Lower leg skin (tissue), 3 donors: ENCODE results near the gene CAMK2A.

Source experiments
- POLR2A ChIP-seq, 2 donors: fragments of 450-650 bp; IDR thresholded peaks; one replicate each; pipeline ENCODE4 v1.6.1; 2016 to 2017; ENCODE audit warnings: antibody characterized with exemption in 2 of 2, mild to moderate bottlenecking in 1 of 2, moderate library complexity in 1 of 2
- TF ChIP-seq, protein P1 (sequence below), 3 donors: fragments of 450-650 bp; IDR thresholded peaks; one replicate each; pipeline ENCODE4 v1.5.1; 2016; ENCODE audit warnings: antibody characterized with exemption in 3 of 3, mild to moderate bottlenecking in 3 of 3, moderate library complexity in 2 of 3

DNA sequence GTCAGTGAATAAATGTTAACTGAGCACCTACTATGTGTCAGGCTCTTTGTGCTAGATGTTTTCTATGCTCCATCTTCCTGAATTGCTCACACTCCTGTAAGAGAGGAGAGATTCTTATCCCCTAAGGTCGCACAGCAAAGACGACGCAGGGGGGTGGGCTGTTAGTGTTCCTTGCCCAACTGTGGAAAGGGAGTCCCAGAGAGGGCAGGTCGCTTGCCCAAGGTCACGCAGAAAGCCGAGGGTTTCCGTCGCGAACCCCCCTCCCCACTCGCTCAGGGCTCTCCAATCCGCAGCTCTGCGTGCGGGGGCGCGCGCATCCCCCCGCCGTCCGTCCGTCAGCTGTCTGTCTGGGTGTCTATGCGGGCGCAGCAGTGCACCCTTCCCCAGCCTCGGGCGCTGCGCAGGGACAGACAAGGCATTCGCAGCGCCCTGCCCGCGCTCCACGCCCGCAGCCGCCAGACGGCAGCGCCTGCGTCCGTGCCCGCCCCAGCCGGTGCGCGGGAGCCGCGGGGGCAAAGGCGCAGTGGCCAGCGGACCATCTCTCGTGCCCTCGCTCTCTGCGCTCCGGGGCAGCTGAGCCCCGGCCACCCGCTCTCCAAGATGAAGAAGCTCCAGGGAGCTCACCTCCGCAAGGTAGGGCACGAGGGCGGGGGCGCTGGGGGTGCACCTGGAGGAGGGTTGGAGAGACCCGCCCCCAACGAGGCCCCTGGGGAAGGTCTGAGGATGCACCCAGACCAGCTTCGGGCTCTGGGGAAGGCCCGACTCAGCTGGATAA is 99.7 kb downstream of the CAMK2A start, which contains the start of gene SLC6A7:
- TF ChIP-seq, protein P1, sequence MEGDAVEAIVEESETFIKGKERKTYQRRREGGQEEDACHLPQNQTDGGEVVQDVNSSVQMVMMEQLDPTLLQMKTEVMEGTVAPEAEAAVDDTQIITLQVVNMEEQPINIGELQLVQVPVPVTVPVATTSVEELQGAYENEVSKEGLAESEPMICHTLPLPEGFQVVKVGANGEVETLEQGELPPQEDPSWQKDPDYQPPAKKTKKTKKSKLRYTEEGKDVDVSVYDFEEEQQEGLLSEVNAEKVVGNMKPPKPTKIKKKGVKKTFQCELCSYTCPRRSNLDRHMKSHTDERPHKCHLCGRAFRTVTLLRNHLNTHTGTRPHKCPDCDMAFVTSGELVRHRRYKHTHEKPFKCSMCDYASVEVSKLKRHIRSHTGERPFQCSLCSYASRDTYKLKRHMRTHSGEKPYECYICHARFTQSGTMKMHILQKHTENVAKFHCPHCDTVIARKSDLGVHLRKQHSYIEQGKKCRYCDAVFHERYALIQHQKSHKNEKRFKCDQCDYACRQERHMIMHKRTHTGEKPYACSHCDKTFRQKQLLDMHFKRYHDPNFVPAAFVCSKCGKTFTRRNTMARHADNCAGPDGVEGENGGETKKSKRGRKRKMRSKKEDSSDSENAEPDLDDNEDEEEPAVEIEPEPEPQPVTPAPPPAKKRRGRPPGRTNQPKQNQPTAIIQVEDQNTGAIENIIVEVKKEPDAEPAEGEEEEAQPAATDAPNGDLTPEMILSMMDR (IDR thresholded peaks at IDR 0.05): no peak
- no peak for TF ChIP-seq POLR2A (IDR thresholded peaks at IDR 0.05)
